Activated naive CD4-positive, alpha-beta T cell treated with anti-CD3 and anti-CD28 coated beads, Interleukin-2, amount 50 U/mL, for 72 hours (primary cell): ENCODE measurements around the gene RPS15. TPM values are rescaled to one million over a fixed set of nuclear protein-coding genes. Genes with fewer than 3 reads are reported as not detected.

Source experiments
- ATAC-seq, 2 donors: fragments of 150-1000 bp; cut with Tn5 transposase; 2 replicates each; pipeline ENCODE4 v1.10.0; 2021; ENCODE audit warnings: mild to moderate bottlenecking in 2 of 2, moderate library complexity in 2 of 2
- DNase-seq, 2 donors: peaks; one replicate each; pipeline ENCODE4 v3.0.0; 2021 to 2022; ENCODE audit warnings: low spot score in 2 of 2
- H3K27ac Mint-ChIP-seq, 2 donors: one replicate each; pipeline ENCODE4 v1.8.0; 2022; ENCODE audit warnings: mild to moderate bottlenecking in 2 of 2, mixed read lengths in 2 of 2
- H3K36me3 Mint-ChIP-seq, 2 donors: one replicate each; pipeline ENCODE4 v1.8.0; 2022; ENCODE audit warnings: mixed read lengths in 2 of 2
- H3K9me3 Mint-ChIP-seq, 2 donors: one replicate each; pipeline ENCODE4 v1.8.0; 2022; ENCODE audit warnings: mixed read lengths in 2 of 2
- total RNA-seq, 2 donors: library from RNA; stranded (reverse); gene quantifications; one replicate each; pipeline ENCODE4 v1.2.3, GENCODE V29; 2022

Gene RPS15
- total RNA-seq: 1,000 to 10,000 TPM; 1,495 to 1,747 TPM

GRCh38 chr19:1438035-1438932, at the start of gene RPS15:
RPS15 (plus strand) TSS chr19:1438396; CDS start chr19:1438426, 30 bp downstream.
- Mint-ChIP-seq H3K9me3 (no peaks in the 10 kb centered on the region), H3K27ac (peak within 1 kb of the TSS; percentile 100), H3K36me3 (peaks cover 24 to 36% of the 10 kb centered on the region in 2 donors)
- ATAC-seq (peak; percentile 87 to 91), DNase-seq (peak; percentile 96 to 97)

- Mint-ChIP-seq H3K36me3 (peaks cover 6 to 10% of the 10 kb centered on the region in 2 donors), H3K9me3 (no peaks in the 10 kb centered on the region), H3K27ac (no peak overlapping the region)
- DNase-seq: no peak
- no peak for ATAC-seq
Observed at GRCh38 chr19:1388637-1389026, 49.6 kb upstream of the RPS15 start.

- H3K36me3 Mint-ChIP-seq: peaks cover 5 to 10% of the 10 kb centered on the region in 2 donors
- DNase-seq: no peak
Observed at GRCh38 chr19:1389033-1389940, 48.9 kb upstream of the RPS15 start.

GRCh38 chr19:1390890-1391423, 47.2 kb upstream of the RPS15 start:
- DNase-seq (no peak), ATAC-seq (no peak)
- H3K9me3 Mint-ChIP-seq: no peaks in the 10 kb centered on the region
- no peak overlapping the region for H3K27ac Mint-ChIP-seq
- H3K36me3 Mint-ChIP-seq: peaks cover 5 to 10% of the 10 kb centered on the region in 2 donors

More at GRCh38 chr19:1389033-1389940, 48.9 kb upstream of the RPS15 start:
- no peak overlapping the region for H3K27ac Mint-ChIP-seq
- no peaks in the 10 kb centered on the region for H3K9me3 Mint-ChIP-seq
- no peak for ATAC-seq

- ATAC-seq (no peak), DNase-seq (no peak)
- H3K36me3 Mint-ChIP-seq: peaks cover 5 to 10% of the 10 kb centered on the region in 2 donors
- no peaks in the 10 kb centered on the region for H3K9me3 Mint-ChIP-seq
- peak overlapping the region in 1 of 2 donors; percentile 55 for H3K27ac Mint-ChIP-seq
Observed at GRCh38 chr19:1392407-1392806, 45.8 kb upstream of the RPS15 start.

- Mint-ChIP-seq H3K27ac (peak overlapping the region in 1 of 2 donors; percentile 36), H3K36me3 (peaks cover 5 to 10% of the 10 kb centered on the region in 2 donors), H3K9me3 (no peaks in the 10 kb centered on the region)
- ATAC-seq (no peak), DNase-seq (no peak)
Observed at GRCh38 chr19:1392939-1393530, 45.2 kb upstream of the RPS15 start.

DNA sequence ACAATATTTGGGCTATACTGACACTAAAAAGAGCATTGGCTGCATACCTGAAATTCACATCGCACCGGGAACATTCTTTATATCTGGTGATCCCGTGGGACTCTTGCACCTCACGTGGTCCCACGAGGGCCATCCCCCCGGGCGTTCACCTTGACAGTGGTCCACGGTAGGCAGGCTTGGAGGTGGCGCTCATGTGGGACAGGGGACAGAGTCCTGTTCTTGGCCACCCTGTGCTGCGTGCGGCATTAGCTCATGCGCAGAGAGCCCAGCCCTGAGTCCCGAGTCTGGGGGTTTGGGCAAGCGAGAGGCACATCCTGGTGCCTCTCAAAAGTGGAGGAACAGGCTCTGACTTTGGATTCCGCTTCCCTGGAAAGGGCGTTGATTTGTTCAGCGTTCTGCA, 44.4 kb upstream of the RPS15 start:
- H3K9me3 Mint-ChIP-seq: no peaks in the 10 kb centered on the region
- no peak overlapping the region for H3K27ac Mint-ChIP-seq
- H3K36me3 Mint-ChIP-seq: peaks cover 4 to 8% of the 10 kb centered on the region in 2 donors
- ATAC-seq (no peak), DNase-seq (no peak)

GRCh38 chr19:1394252-1395193, 43.7 kb upstream of the RPS15 start:
- ATAC-seq (no peak), DNase-seq (no peak)
- Mint-ChIP-seq H3K9me3 (no peaks in the 10 kb centered on the region), H3K36me3 (peaks cover 0 to 1% of the 10 kb centered on the region in 2 donors), H3K27ac (no peak overlapping the region)

GRCh38 chr19:1395194-1396018, 42.8 kb upstream of the RPS15 start:
- no peak for ATAC-seq
- Mint-ChIP-seq H3K9me3 (no peaks in the 10 kb centered on the region), H3K27ac (no peak overlapping the region), H3K36me3 (no peaks in the 10 kb centered on the region)
- DNase-seq: no peak

DNA sequence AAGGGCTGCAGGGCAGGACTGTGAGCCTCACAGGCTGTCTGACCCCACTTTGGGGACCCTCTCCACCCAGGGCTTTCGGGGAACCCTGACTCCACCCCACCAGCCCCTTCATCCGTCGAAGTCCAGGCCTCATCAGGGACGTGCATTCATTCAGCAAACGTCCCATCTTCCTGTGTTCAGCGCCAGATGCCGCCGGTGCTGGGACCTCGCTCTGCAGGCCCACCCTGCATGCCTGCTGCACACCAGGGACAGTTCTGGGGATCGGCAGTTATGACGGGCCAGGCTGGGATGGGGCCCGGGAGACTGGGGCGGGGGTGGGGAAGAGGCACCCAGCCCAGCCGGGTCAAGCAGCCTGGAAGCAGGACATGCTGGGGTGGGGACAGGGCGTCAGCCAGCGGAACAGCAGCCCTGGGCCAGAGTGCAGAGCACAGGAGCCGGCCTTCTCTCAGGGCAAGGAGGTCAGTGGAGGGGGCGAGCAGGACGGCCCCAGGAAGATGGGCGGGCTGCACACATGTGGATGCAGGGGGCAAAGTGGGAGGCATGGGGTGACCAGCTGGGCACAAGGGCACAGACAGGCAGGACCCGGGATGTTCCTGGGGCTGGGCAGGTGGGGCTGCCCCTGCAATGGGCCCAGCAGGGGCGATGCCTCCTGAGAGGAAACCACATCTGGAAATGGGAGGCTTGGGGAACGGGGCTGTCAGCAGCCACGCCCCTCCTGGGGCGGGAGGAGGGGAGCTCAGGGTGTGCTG, 42.0 kb upstream of the RPS15 start:
- ATAC-seq: no peak
- Mint-ChIP-seq H3K27ac (peak overlapping the region in 1 of 2 donors; percentile 24), H3K9me3 (no peaks in the 10 kb centered on the region), H3K36me3 (no peaks in the 10 kb centered on the region)
- no peak for DNase-seq

DNA sequence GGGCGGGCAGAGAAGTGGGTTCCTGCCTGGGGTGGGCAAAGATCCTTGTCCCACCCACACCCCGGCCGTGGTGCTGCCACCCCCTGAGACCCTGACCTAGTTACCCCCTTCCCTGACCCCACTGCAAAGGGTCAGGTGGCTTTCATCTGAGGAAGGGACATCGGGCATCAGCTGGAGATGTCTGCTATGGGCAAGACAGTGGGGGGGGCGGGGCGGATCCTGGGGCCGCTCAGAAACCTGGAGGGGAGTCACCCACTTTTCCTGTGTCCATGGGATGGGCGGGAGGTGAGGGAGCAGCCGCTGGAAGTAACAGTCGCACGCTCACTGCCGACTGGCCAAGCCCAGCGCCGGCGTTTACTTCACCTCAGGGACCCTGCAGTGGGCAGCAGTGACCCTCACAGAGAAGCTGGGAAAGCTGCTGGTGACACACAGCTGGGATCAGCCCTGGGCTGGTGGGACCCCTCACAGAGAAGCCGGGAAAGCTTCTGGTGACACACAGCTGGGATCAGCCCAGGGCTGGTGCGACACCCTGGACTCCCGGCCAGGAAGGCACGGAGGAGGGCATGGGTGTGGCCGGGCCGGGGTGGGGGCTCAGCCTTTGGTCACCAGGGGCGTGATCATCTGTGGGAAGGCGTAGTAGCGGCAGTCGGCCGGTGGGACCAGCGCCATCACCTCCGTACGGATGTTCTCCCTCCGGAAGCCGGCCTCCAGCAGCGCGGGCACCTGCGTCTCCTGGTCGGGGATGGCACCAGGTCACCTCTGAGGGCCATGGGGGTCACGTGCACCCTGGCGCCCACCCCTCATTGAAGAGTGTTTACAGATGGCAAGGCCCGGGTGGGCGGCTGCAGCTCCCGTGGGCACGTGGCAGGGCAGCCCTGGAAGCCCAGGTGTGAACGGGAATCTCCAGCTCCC, 41.2 kb upstream of the RPS15 start:
- H3K9me3 Mint-ChIP-seq: no peaks in the 10 kb centered on the region
- ATAC-seq (no peak), DNase-seq (no peak)
- H3K36me3 Mint-ChIP-seq: no peaks in the 10 kb centered on the region
- peak overlapping the region in 1 of 2 donors; percentile 88 for H3K27ac Mint-ChIP-seq

- DNase-seq: no peak
- ATAC-seq: no peak
- Mint-ChIP-seq H3K36me3 (no peaks in the 10 kb centered on the region), H3K9me3 (no peaks in the 10 kb centered on the region), H3K27ac (no peak overlapping the region)
Observed at GRCh38 chr19:1397838-1398237, 40.4 kb upstream of the RPS15 start.

- Mint-ChIP-seq H3K9me3 (no peaks in the 10 kb centered on the region), H3K27ac (no peak overlapping the region), H3K36me3 (no peaks in the 10 kb centered on the region)
- no peak for ATAC-seq
- DNase-seq: no peak
Observed at GRCh38 chr19:1399079-1399478, 39.1 kb upstream of the RPS15 start.
